HG02938 (cell line): ENCODE results near the gene PFKFB4.

ENCODE experiments used
- ATAC-seq: cut with Tn5 transposase; IDR thresholded peaks from one replicate; pipeline ENCODE4 v1.9.1; 2021; ENCODE audit warnings: mild to moderate bottlenecking, moderate library complexity; ENCODE audit not compliant: unreplicated experiment

The PFKFB4 gene

DNA sequence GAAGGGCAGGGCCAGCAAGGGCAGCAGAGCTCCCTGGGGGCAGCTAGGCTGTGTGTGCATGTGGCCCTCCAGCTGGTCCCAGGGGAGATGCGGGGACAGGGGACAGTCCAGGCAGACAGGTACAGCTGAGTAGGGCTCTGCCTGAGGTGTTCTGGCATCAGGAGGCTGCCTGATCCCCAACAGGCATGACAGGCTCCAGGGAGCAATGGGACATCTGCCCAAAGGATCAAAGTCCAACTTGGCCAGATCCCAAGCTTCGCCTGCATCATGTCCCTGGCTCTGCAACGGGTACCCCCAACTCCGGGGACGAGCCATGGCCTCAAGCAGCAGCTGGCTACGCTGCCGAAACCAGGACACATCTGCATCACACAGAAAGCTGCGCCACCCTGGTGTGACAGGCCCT is 88.3 kb downstream of the PFKFB4 start:
- ATAC-seq, result no peak
